ENCODE measurements around the gene FAM89B. TPM values are rescaled to one million over a fixed set of nuclear protein-coding genes. Genes with fewer than 3 reads are reported as not detected.

The FAM89B gene
- total RNA-seq, 1 donor from 2014 or later: 14.6 TPM

DNA sequence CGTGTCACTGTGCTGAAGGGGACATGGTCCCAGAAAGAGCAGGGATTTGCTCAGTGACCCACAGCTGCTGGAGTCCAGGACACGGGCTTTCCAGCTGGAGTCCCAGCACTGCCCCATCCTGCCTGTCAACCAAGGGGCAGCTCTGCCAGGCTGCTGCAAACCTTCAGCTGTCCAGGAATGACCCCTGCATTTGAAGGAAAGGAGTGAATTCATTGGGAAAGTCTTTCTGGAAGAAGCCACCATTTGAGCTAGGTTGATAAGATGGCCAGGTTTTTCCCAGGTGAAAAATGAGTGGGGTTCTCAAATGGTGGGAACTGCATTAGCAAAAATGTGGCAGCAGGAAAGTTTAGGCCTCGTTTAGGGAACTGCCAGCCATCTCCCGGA, 13.9 kb downstream of the FAM89B start:
- no peaks in the 10 kb centered on the region for H3K9me3 ChIP-seq (ENCODE audit: control insufficient read depth in 3 of 3, low read length in 3 of 3)
- peak overlapping the region in 2 of 3 donors; percentile 11 to 17 for H3K4me3 ChIP-seq (ENCODE audit: low read length in 3 of 3)
- H3K4me1 ChIP-seq (ENCODE audit: control insufficient read depth in 3 of 3, insufficient read depth in 3 of 3, low read length in 3 of 3): peaks cover 50 to 91% (median 76%) of the 10 kb centered on the region in 3 donors
- peaks cover 51 to 58% (median 57%) of the 10 kb centered on the region in 3 donors for H3K36me3 ChIP-seq (ENCODE audit: control insufficient read depth in 3 of 3, insufficient read depth in 3 of 3, low read length in 3 of 3)
- H3K27me3 ChIP-seq (ENCODE audit: control insufficient read depth in 3 of 3, insufficient read depth in 3 of 3, low read length in 3 of 3): no peaks in the 10 kb centered on the region
- peak overlapping the region; percentile 52 to 87 (median 69) for H3K9ac ChIP-seq (ENCODE audit: low read depth in 1 of 3, low read length in 3 of 3)
- peak overlapping the region; percentile 97 for H3K27ac ChIP-seq (ENCODE audit: low read depth, low read length)

DNA sequence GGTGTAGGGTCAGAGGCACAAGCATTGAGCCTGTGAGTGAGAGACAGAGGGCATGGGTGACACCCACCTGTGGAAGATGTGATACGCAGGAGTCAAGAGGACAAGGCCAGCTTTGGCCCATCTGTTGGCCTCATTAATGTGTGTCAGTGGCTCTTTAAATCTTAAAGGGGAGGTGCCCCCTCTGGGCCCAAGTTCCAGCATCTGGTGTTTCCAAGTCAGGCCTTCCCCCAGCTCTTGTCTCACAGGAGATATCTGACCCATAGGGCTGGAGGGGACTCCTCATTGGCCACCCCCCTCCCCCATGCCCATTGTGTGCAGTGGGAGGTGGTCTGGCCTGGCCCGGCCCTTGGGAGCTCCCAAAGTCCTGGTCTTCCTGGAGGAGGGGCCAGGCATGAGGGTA, 14.3 kb downstream of the FAM89B start:
- peaks cover 50 to 87% (median 75%) of the 10 kb centered on the region in 3 donors for H3K4me1 ChIP-seq (ENCODE audit: control insufficient read depth in 3 of 3, insufficient read depth in 3 of 3, low read length in 3 of 3)
- H3K36me3 ChIP-seq (ENCODE audit: control insufficient read depth in 3 of 3, insufficient read depth in 3 of 3, low read length in 3 of 3): peaks cover 50 to 56% (median 56%) of the 10 kb centered on the region in 3 donors

DNA sequence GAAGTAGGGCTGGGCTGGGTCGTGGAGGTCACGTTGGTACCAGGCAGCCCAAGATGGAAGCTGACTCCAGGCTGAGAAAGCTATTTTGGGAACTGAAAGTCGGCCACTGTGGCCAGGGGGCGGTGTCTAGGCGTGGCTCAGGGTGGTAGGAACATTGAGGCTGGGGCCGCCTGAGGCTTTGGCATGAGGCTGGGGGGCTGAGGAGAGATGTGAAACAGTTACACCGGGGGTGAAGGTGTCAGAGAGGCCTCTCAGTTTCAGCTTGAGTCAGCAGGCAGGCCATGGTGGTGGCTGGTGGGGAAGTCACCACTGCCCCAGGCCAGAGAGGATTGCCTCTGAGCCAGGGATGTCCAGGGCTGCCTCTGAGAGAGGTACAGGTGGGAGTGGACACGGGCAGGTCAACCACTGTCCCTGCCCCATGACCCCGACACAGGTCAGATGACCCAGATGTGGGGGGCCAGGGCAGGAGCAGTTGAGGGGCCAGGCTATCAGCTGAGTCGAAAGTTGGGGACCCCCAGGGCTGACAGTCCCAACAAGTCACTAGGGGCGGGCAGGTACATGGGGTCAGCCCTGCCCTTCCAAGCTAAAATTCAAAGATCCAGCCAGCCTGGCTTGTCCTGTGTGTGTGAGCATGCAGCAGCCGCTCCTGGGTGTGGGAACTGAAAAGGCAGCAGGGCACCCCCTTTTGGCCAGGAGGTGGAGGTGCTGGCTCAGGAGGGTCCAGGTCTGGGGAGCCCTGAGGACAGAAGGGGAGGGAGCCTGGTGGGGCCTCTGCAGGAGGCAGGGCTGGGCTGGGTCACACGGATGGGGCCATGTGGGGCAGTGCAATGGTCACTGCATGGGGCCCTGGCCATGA, 16.1 kb downstream of the FAM89B start:
- peaks cover 41 to 52% (median 51%) of the 10 kb centered on the region in 3 donors for H3K36me3 ChIP-seq (ENCODE audit: control insufficient read depth in 3 of 3, insufficient read depth in 3 of 3, low read length in 3 of 3)
- H3K9ac ChIP-seq (ENCODE audit: low read depth in 1 of 3, low read length in 3 of 3): peak overlapping the region; percentile 69 to 87 (median 71)
- peak overlapping the region; percentile 26 to 60 (median 59) for H3K4me3 ChIP-seq (ENCODE audit: low read length in 3 of 3)
- no peaks in the 10 kb centered on the region for H3K27me3 ChIP-seq (ENCODE audit: control insufficient read depth in 3 of 3, insufficient read depth in 3 of 3, low read length in 3 of 3)
- H3K4me1 ChIP-seq (ENCODE audit: control insufficient read depth in 3 of 3, insufficient read depth in 3 of 3, low read length in 3 of 3): peaks cover 60 to 85% (median 81%) of the 10 kb centered on the region in 3 donors
- H3K9me3 ChIP-seq (ENCODE audit: control insufficient read depth in 3 of 3, low read length in 3 of 3): no peaks in the 10 kb centered on the region
- H3K27ac ChIP-seq (ENCODE audit: low read depth, low read length): peak overlapping the region; percentile 97

More for the DNA sequence above, 14.3 kb downstream of the FAM89B start:
- H3K27me3 ChIP-seq (ENCODE audit: control insufficient read depth in 3 of 3, insufficient read depth in 3 of 3, low read length in 3 of 3): no peaks in the 10 kb centered on the region
- H3K27ac ChIP-seq (ENCODE audit: low read depth, low read length): peak overlapping the region; percentile 97
- peak overlapping the region in 2 of 3 donors; percentile 17 to 36 for H3K4me3 ChIP-seq (ENCODE audit: low read length in 3 of 3)
- peak overlapping the region in 2 of 3 donors; percentile 69 to 87 for H3K9ac ChIP-seq (ENCODE audit: low read depth in 1 of 3, low read length in 3 of 3)
- H3K9me3 ChIP-seq (ENCODE audit: control insufficient read depth in 3 of 3, low read length in 3 of 3): no peaks in the 10 kb centered on the region

GRCh38 chr11:65589444-65590239, 17.3 kb downstream of the FAM89B start:
- Histone ChIP-seq H3K27me3 (ENCODE audit: control insufficient read depth in 3 of 3, insufficient read depth in 3 of 3, low read length in 3 of 3) (no peaks in the 10 kb centered on the region), H3K4me3 (ENCODE audit: low read length in 3 of 3) (peak overlapping the region in 1 of 3 donors; percentile 13), H3K36me3 (ENCODE audit: control insufficient read depth in 3 of 3, insufficient read depth in 3 of 3, low read length in 3 of 3) (peaks cover 34 to 42% (median 40%) of the 10 kb centered on the region in 3 donors), H3K9me3 (ENCODE audit: control insufficient read depth in 3 of 3, low read length in 3 of 3) (no peaks in the 10 kb centered on the region), H3K4me1 (ENCODE audit: control insufficient read depth in 3 of 3, insufficient read depth in 3 of 3, low read length in 3 of 3) (peaks cover 69 to 84% (median 80%) of the 10 kb centered on the region in 3 donors), H3K27ac (ENCODE audit: low read depth, low read length) (peak overlapping the region; percentile 97), H3K9ac (ENCODE audit: low read depth in 1 of 3, low read length in 3 of 3) (peak overlapping the region in 1 of 3 donors; percentile 16)

- peak overlapping the region in 1 of 3 donors; percentile 13 for H3K4me3 ChIP-seq (ENCODE audit: low read length in 3 of 3)
- H3K9ac ChIP-seq (ENCODE audit: low read depth in 1 of 3, low read length in 3 of 3): peak overlapping the region in 1 of 3 donors; percentile 16
- no peaks in the 10 kb centered on the region for H3K9me3 ChIP-seq (ENCODE audit: control insufficient read depth in 3 of 3, low read length in 3 of 3)
- no peaks in the 10 kb centered on the region for H3K27me3 ChIP-seq (ENCODE audit: control insufficient read depth in 3 of 3, insufficient read depth in 3 of 3, low read length in 3 of 3)
- peaks cover 34 to 40% (median 38%) of the 10 kb centered on the region in 3 donors for H3K36me3 ChIP-seq (ENCODE audit: control insufficient read depth in 3 of 3, insufficient read depth in 3 of 3, low read length in 3 of 3)
- peaks cover 71 to 88% (median 85%) of the 10 kb centered on the region in 3 donors for H3K4me1 ChIP-seq (ENCODE audit: control insufficient read depth in 3 of 3, insufficient read depth in 3 of 3, low read length in 3 of 3)
- peak overlapping the region; percentile 97 for H3K27ac ChIP-seq (ENCODE audit: low read depth, low read length)
Observed at GRCh38 chr11:65590240-65590738, 18.0 kb downstream of the FAM89B start.

- H3K36me3 ChIP-seq (ENCODE audit: control insufficient read depth in 3 of 3, insufficient read depth in 3 of 3, low read length in 3 of 3): peaks cover 22 to 28% (median 27%) of the 10 kb centered on the region in 3 donors
- no peaks in the 10 kb centered on the region for H3K27me3 ChIP-seq (ENCODE audit: control insufficient read depth in 3 of 3, insufficient read depth in 3 of 3, low read length in 3 of 3)
- H3K9me3 ChIP-seq (ENCODE audit: control insufficient read depth in 3 of 3, low read length in 3 of 3): no peaks in the 10 kb centered on the region
- H3K4me1 ChIP-seq (ENCODE audit: control insufficient read depth in 3 of 3, insufficient read depth in 3 of 3, low read length in 3 of 3): peaks cover 56 to 76% (median 71%) of the 10 kb centered on the region in 3 donors
- no peak overlapping the region for H3K27ac ChIP-seq (ENCODE audit: low read depth, low read length)
- peak overlapping the region in 1 of 3 donors; percentile 22 for H3K4me3 ChIP-seq (ENCODE audit: low read length in 3 of 3)
- H3K9ac ChIP-seq (ENCODE audit: low read depth in 1 of 3, low read length in 3 of 3): peak overlapping the region in 1 of 3 donors; percentile 76
Observed at GRCh38 chr11:65591939-65592857, 19.9 kb downstream of the FAM89B start.

DNA sequence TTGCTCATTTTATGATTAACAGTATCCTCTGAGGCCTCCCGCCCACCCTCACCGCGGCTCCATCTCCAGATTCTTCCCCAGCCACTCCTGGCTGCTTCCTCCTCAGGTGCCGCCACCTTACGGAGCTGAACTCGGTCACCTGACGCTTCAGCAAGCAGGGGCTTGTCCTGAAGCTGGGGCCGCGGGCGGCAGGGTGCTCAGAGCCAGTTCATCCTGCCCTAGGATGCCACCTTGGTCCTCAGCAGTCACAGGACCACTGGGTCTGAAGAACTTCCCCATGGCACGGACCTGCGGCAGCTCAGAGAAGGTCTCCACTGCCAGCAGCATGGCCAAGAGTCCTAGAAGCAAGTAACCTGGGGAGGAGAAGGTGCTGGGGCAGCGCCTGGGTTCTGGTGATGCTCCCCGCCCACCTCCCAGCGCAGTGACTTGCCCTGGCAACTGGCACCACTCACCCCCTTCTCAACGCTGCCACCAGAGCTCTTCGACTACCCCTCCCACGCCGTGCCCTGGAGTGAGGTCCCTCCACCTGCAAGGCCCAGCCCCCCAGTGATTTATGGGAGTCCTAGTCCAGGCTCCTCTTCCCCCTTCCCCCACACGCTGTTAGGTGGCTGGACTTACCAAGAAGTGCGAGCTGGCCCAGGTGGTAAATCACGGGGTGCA, 20.6 kb downstream of the FAM89B start:
- peak overlapping the region in 1 of 3 donors; percentile 76 for H3K9ac ChIP-seq (ENCODE audit: low read depth in 1 of 3, low read length in 3 of 3)
- peak overlapping the region; percentile 39 for H3K27ac ChIP-seq (ENCODE audit: low read depth, low read length)
- H3K36me3 ChIP-seq (ENCODE audit: control insufficient read depth in 3 of 3, insufficient read depth in 3 of 3, low read length in 3 of 3): peaks cover 28 to 34% (median 28%) of the 10 kb centered on the region in 3 donors
- no peaks in the 10 kb centered on the region for H3K9me3 ChIP-seq (ENCODE audit: control insufficient read depth in 3 of 3, low read length in 3 of 3)
- H3K27me3 ChIP-seq (ENCODE audit: control insufficient read depth in 3 of 3, insufficient read depth in 3 of 3, low read length in 3 of 3): no peaks in the 10 kb centered on the region
- H3K4me1 ChIP-seq (ENCODE audit: control insufficient read depth in 3 of 3, insufficient read depth in 3 of 3, low read length in 3 of 3): peaks cover 48 to 68% (median 63%) of the 10 kb centered on the region in 3 donors
- peak overlapping the region in 2 of 3 donors; percentile 35 to 52 for H3K4me3 ChIP-seq (ENCODE audit: low read length in 3 of 3)

GRCh38 chr11:65593518-65594414, 21.4 kb downstream of the FAM89B start:
- Histone ChIP-seq H3K9me3 (ENCODE audit: control insufficient read depth in 3 of 3, low read length in 3 of 3) (no peaks in the 10 kb centered on the region), H3K4me1 (ENCODE audit: control insufficient read depth in 3 of 3, insufficient read depth in 3 of 3, low read length in 3 of 3) (peaks cover 40 to 60% (median 56%) of the 10 kb centered on the region in 3 donors), H3K36me3 (ENCODE audit: control insufficient read depth in 3 of 3, insufficient read depth in 3 of 3, low read length in 3 of 3) (peaks cover 34 to 37% (median 36%) of the 10 kb centered on the region in 3 donors), H3K9ac (ENCODE audit: low read depth in 1 of 3, low read length in 3 of 3) (peak overlapping the region; percentile 16 to 76 (median 28)), H3K27me3 (ENCODE audit: control insufficient read depth in 3 of 3, insufficient read depth in 3 of 3, low read length in 3 of 3) (no peaks in the 10 kb centered on the region), H3K27ac (ENCODE audit: low read depth, low read length) (peak overlapping the region; percentile 39), H3K4me3 (ENCODE audit: low read length in 3 of 3) (peak overlapping the region in 1 of 3 donors; percentile 52)
